NCI-H226 (cell line): ENCODE data around the gene FOXN1.

Source experiments
- DNase-seq: peaks from one replicate; pipeline ENCODE4 v3.0.0-alpha.2; 2015

The FOXN1 gene

GRCh38 chr17:28527859-28528258 is 21.7 kb downstream of the FOXN1 start:
- no peak for DNase-seq

DNA sequence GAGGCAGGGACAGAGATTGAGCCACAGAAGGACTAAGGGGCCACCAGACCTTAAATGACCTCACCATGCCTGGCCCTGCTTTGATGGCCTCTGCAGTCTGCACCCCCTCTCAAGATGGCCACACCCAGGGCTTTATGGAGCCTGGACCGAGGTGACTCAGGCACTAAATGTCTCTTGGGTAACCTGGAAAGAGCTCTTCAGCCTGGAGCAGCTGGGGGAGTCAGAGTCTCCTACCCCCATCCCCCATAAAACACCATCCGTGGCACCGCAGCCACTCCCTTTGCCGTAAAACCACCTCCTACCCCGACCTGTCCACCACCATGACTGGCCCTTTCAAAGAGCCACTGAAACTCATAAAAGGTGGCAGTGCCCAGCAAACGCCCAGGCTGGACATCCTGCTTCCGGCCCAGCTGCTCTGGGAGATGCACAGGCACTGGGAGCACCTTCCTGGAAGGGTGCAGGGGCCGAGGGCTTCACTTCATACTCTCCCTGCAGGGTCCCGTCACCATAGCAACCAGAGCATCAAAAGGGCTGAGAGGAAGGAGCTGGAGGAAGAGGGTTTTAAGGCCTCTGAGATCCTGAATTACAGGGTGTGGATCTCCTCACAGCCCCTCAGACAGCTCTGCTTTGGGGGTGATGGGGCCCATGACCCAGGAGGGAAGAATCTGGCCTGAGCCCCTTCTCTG is 22.3 kb downstream of the FOXN1 start:
- no peak for DNase-seq

- DNase-seq, result no peak
Measured at GRCh38 chr17:28529013-28529400, 22.9 kb downstream of the FOXN1 start.

DNA sequence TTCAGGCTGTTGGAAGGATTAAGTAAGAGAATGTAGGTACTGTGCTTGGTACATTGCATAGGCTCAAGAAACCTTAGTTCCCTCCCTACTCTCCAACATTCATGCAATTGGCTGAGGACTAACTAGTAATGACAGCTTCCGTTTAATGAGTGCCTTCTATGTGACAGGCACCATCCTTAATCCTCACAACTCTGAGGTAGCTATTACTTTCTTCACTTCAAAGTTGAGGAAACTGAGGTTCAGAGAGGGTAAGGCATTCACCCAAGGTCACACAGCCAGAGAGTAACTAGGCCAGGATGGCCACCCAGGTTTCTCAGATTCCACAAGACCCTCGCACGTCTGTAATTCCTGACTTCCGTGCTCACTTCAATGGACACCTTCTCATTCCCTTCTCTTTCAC is 24.1 kb downstream of the FOXN1 start:
- DNase-seq, result no peak

DNA sequence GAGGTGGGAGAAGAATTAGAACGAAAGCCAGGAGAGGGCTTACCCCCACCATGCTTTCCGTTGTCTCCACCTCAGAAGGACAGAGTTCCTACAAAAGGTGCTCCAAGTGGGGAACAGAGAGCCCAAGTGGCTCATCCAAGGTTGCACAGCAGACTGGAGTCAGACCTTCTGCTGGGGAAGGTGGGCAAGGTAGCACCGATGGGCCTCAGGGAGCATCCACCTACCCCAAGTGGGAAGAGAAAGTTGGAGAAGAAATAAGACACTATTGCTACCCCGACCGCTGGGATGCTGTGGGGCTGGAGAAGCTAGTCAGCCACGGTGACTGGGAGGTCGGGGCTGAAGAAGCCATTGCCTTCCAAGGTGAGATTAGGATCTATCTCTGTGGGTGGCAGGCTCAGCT is 24.8 kb downstream of the FOXN1 start:
- DNase-seq, result no peak

- no peak for DNase-seq
Measured at GRCh38 chr17:28532050-28532960, 26.2 kb downstream of the FOXN1 start.

DNA sequence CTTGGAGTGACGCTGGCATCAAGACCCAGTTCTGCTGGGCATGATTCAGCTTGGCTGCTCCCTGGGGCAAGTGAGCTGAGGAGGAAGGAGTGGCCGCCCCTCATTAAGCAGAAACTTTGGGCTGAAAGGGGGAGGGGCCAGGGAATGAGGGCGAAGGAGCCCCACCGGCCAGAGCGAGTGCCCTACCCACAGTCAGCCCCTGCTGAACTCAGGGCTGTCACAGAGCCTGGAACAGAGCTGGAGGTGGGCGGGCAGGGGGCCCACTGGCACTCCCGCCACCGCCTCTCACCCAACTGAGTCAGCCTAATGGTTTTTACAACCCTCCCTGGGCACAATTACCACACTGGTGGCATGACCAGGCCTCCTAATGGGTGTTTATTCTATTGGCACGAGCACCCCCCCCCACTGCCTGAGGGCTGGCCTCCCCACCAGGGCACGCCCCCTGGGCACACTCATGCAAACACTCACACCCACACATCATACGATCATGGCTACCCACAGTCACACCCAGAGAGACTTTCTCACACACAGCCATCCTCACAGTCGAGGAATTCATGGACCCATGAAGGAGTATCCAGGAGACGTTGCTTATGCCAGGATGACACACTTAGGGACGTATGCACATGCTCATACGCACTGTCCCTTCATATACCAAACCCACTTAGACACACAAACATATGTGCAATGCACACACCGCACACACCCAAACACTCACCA is 27.1 kb downstream of the FOXN1 start:
- no peak for DNase-seq

DNA sequence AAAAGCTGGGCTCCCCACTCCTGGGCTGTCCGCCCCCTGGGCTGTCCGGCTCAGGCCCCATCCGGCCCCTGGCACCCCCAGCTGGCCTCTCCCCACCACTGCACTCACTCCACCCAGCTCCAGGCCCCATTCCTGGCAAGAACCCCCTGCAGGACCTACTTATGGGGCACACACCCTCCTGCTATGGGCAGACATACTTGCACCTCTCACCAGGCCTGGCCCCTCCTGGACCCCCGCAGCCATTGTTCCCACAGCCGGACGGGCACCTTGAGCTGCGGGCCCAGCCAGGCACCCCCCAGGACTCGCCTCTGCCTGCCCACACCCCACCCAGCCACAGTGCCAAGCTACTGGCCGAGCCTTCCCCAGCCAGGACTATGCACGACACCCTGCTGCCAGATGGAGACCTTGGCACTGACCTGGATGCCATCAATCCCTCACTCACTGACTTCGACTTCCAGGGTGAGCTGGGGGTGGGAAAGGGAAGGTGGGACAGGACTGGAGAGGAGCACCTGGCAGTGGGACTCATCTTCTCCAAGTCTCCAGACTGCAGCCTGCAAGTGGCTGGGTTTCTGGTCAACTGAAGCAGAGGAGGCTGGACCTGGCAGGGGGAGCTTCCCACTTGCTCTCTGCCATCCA is 28.7 kb downstream of the FOXN1 start:
- no peak for DNase-seq

DNA sequence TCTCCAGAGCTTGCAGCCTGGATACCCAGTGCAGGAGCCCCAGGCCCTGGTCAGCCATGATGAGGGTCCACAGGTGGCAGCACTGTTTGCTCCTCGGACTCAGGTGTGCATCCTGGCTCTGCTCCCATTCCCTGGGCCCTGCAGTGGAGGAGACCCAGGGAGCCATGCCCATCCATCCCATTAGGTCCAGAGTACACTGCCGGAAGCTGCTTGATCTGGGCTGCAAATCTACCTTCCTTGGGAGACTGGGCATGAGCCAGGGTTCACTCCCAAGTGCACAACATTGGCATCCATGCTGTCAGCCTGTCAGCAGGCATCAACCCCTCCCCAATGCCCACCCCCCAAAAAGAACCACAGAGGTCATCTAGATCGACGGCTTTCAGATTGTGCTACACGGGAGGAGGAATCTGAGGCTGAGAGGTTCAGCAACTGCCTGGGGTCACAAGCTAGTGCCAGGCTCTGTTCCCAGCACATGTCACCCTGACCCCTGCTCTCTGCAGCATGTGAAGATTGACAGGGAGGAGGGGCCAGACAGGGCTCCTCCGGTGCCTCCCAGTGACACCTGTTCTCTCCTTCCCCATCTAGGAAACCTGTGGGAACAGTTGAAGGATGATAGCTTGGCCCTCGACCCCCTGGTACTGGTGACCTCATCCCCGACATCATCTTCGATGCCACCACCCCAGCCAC is 30.5 kb downstream of the FOXN1 start:
- DNase-seq, result no peak

GRCh38 chr17:28537219-28537610 is 31.1 kb downstream of the FOXN1 start:
- no peak for DNase-seq

DNA sequence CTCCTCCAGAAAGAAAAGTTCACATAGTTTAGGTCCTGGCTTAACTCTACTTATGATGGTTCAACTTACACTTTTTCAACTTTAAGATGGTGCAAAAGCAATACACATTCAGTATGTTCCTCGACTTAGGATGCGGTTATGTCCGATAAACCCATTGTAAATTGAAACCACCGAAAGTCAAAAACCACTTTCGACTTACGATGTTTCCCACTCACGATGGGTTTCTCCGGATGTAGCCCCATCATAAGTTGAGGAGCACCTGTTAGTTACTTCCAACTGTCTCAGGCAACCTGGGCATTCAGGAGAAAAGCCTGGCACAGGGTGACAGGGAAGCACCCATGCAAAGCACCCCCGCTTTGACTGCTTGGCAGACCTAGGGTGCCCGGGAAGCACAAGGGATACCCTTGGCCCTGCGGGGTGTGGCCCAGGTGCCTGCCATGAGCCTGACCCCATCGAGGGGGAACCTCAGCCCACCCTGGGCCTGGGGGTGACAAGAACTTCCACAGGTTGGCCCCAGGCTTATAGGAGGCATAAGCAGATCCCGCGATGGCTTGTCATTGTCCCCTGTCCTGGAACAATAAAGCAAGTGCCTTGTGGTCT is 32.2 kb downstream of the FOXN1 start:
- DNase-seq, result no peak

GRCh38 chr17:28540231-28540630 is 34.1 kb downstream of the FOXN1 start:
- no peak for DNase-seq

DNA sequence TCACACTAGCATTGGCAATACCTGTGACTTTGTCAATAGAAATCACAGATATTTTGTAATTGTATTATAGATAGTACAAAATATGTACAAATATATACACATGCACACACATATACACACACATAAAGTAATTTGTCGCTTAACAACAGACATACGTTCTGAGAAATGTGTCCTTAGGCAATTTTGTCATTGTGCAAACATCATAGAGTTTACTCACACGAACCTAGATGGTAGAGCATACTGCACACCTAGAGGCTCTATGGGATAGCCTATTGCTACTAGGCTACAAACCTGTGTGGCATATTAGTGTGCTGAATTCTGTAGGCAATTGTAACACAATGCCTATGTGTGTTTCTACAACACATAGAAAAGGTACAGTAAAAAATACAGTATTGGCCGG is 35.3 kb downstream of the FOXN1 start:
- no peak for DNase-seq

- DNase-seq, result no peak
Measured at GRCh38 chr17:28544402-28545140, 38.4 kb downstream of the FOXN1 start.

DNA sequence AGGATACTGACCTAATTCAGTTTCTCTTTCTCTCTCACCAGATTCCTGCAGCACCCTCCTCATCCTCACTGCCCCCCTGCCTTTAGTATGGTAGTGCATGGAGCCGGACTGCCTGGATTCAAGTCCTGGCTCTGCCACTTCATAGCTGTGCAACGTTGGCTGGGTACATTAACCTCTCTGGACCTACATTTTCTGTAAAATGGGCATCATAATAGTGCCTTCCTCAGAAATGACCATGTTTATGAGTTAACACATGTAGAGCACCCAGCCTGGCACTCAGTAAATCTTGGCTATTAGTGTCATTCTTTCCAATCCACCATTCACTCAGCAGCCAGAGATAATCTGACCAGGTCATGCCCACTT is 39.0 kb downstream of the FOXN1 start:
- no peak for DNase-seq

DNA sequence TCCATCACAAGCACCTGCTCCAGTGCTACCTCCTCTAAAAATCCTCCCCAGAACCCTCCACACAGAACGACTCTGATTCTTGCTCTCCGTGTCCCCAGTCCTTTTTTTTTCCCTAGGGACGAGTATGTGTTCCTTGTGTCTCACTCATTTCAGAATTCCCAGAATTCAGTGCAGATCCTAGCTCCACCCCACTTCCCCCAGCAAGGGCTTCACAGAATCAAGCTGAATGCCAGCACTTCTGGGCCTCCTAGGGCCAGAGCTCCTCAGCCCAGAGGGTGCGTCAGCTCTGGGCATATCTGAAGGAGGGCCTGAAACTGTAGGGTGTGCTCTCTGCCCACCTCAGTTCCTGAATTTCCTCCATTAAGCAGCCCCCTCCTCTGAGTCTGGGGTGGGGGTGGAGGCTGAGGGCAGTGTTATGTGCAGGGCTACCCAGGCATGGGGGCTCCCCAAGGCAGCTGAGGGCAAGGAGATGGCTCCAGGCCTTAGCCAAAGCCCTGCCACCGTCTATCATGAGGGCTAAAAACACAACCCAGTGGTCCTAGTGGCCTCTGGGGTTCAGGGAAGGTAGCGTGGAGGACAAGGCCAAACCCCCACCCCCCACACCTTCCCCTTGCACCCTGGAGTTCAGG is 39.8 kb downstream of the FOXN1 start:
- no peak for DNase-seq

- DNase-seq, result no peak
Measured at GRCh38 chr17:28547096-28547622, 41.0 kb downstream of the FOXN1 start.

DNA sequence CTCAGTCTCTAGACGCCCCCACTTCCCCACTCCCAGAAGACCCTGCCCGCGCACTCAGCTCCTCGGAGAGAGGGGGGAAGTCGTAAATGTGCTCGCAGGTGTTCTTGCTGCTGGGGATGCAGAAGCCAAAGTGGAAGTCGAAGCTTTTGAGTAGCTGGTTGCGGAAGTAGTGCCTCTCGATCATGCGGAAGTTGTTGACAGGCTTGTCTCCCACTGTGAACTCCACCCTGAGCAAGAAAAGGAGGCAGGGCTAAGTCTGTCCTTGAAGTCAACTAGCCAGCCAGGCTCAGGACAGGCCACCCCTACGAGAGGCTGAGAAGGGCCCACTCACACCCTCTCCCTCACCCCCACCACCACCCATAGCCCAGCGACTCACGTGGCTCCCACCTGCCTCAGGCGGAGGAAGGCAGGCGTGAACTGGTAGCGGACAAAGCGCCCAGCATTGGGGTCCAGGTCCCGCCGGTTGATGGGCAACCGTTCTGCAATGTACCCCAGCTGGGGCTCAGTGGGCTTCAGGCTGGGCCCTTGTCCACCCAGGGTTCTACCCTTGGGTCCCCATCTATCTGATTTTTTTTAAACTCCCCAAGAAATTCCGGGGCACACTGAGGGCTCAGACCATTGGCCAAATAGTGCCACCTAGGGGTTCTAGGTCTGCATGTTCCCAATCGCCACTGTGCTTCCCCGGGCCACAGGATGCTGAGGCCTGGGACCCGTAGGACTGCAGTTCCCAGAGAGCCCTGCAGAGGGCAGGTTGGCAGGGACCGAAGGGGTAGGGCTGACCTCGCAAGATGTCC is 41.7 kb downstream of the FOXN1 start:
- peak; percentile 53 for DNase-seq

- DNase-seq, result no peak
Measured at GRCh38 chr17:28548417-28549130, 42.4 kb downstream of the FOXN1 start.
